Panc1 (cell line): ENCODE measurements around the gene PPP1R15A. TPM values are rescaled to one million over a fixed set of nuclear protein-coding genes. Genes with fewer than 3 reads are reported as not detected.
"Not testable (repeated sequence)": the region's sequence is repeated elsewhere in the genome, so short reads cannot be mapped to it uniquely, and the experiment has no call there.

Experiments
- ATAC-seq: fragments of 200-7000 bp; cut with Tn5 transposase; 2 replicates; pipeline ENCODE4 v1.9.1; 2020; ENCODE audit warnings: mild to moderate bottlenecking, moderate library complexity
- BruUV-seq: library from RNA; stranded (reverse); fragments of 400-500 nt; replicated peaks from 2 replicates; lab custom pipeline; 2021; lab: Mats Ljungman, UMichigan
- CTCF ChIA-PET: fragments of 300-600 bp; sonication (Branson Sonifier 250); formaldehyde crosslinking; loops from one replicate; lab custom pipeline; 2022; ENCODE audit warnings: antibody characterized with exemption; lab: Charles Lee
- POLR2A ChIA-PET: fragments of 300-600 bp; sonication (Branson Sonifier 250); formaldehyde crosslinking; loops from one replicate; lab custom pipeline; 2022; ENCODE audit warnings: antibody characterized with exemption; lab: Charles Lee
- DNase-seq: peaks from one replicate; pipeline ENCODE4 v3.0.0-alpha.2; 2010; ENCODE audit warnings: low read depth, low spot score
- H3K27ac ChIP-seq: 2 replicates; pipeline ENCODE4 v1.5.1; 2011; ENCODE audit warnings: mild to moderate bottlenecking, low read length, inconsistent platforms
- H3K27me3 ChIP-seq: fragments of 200-500 bp; sonication (Bioruptor generic); 2 replicates; pipeline ENCODE4 v1.6.0; 2014; ENCODE audit warnings: low read length, inconsistent platforms; ENCODE audit not compliant: control insufficient read depth, insufficient read depth
- H3K36me3 ChIP-seq: fragments of 200-500 bp; sonication (Bioruptor generic); 2 replicates; pipeline ENCODE4 v1.5.1; 2014; ENCODE audit warnings: inconsistent platforms, mild to moderate bottlenecking, low read length, moderate library complexity; ENCODE audit not compliant: control insufficient read depth, insufficient read depth
- H3K4me1 ChIP-seq: 2 replicates; pipeline ENCODE4 v1.5.1; 2011; ENCODE audit warnings: inconsistent platforms, mild to moderate bottlenecking, low read length, moderate library complexity; ENCODE audit not compliant: control insufficient read depth, insufficient read depth
- H3K4me3 ChIP-seq, 2 experiments: 2 replicates each; pipeline ENCODE4 v1.5.1; 2011 to 2012; ENCODE audit warnings: low read depth in 2 of 2, low read length in 2 of 2, mild to moderate bottlenecking in 2 of 2, inconsistent platforms in 1 of 2, moderate library complexity in 1 of 2
- H3K9me3 ChIP-seq: fragments of 200-500 bp; sonication (Bioruptor generic); 2 replicates; pipeline ENCODE4 v1.5.1; 2014; ENCODE audit warnings: low read depth, mild to moderate bottlenecking, inconsistent platforms, low read length, moderate library complexity; ENCODE audit not compliant: control insufficient read depth, insufficient read depth
- CTCF ChIP-seq: fragments of 450-650 bp; IDR thresholded peaks from 2 replicates; pipeline ENCODE4 v1.5.1; 2017; ENCODE audit warnings: mild to moderate bottlenecking
- POLR2AphosphoS5 ChIP-seq: IDR thresholded peaks from 2 replicates; pipeline ENCODE4 v1.6.1; 2012; ENCODE audit warnings: mild to moderate bottlenecking, low read depth, low read length, moderate library complexity
- REST ChIP-seq, 2 experiments: IDR thresholded peaks; 2 replicates each; pipeline ENCODE4 v1.6.1; 2011 to 2012; ENCODE audit warnings: low read depth in 2 of 2, control low read depth in 1 of 2, low read length in 1 of 2, mild to moderate bottlenecking in 1 of 2, moderate library complexity in 1 of 2; ENCODE audit not compliant: insufficient read depth in 1 of 2
- SIN3A ChIP-seq: IDR thresholded peaks from 2 replicates; pipeline ENCODE4 v1.6.1; 2012; ENCODE audit warnings: low read depth, mild to moderate bottlenecking, low read length, moderate library complexity, borderline replicate concordance; ENCODE audit not compliant: insufficient read depth
- TCF7L2 ChIP-seq: IDR thresholded peaks from 2 replicates; pipeline ENCODE4 v1.6.1; 2011; ENCODE audit warnings: mild to moderate bottlenecking, low read depth, low read length, inconsistent platforms
- in situ Hi-C: cut with HindIII; loops from 2 replicates; pipeline ENCODE4 v1.10.0; 2016; ENCODE audit warnings: low sequenced_read_pairs, low pct_unique_long_range_greater_than_20kb
- intact Hi-C: fragments of 100-400 bp; cut with micrococcal nuclease; formaldehyde crosslinking; loops from one replicate; pipeline ENCODE4 v1.10.0; 2022; ENCODE audit not compliant: unreplicated experiment
- total RNA-seq: library from RNA; stranded (reverse); gene quantifications from one replicate; pipeline ENCODE4 v1.2.1, GENCODE V29; 2021; ENCODE audit not compliant: unreplicated experiment

PPP1R15A gene
- total RNA-seq, 1 experiment from 2014 or later: 27.1 TPM

- ChIA-PET CTCF (no interaction called here), POLR2A (interaction anchor here (0.5 kb wide), 1 partner anchor 17 kb away, joined by 8 read pairs; no protein-coding TSS in a partner anchor)
- 0 out of 2 replicates have a peak, but pooled peaks cover 3% of the 10 kb centered on the region for H3K4me1 ChIP-seq
- no peak for DNase-seq
- in situ Hi-C loops (no loop called here), intact Hi-C loops (no loop called here)
- no peaks in the 10 kb centered on the region for H3K9me3 ChIP-seq
- ATAC-seq: peak; percentile 36
- H3K27ac ChIP-seq: peak overlapping the region; percentile 86
- peak overlapping the region; percentile 86 to 93 for H3K4me3 ChIP-seq
- no peaks in the 10 kb centered on the region for H3K36me3 ChIP-seq
- BruUV-seq: TSS peak; percentile 94
- TF ChIP-seq TCF7L2 (no peak), CTCF (no peak), POLR2AphosphoS5 (no peak), SIN3A (no peak)
- no peaks in the 10 kb centered on the region for H3K27me3 ChIP-seq
Observed at GRCh38 chr19:48900477-48901406, 28.5 kb downstream of the PPP1R15A start.

DNA sequence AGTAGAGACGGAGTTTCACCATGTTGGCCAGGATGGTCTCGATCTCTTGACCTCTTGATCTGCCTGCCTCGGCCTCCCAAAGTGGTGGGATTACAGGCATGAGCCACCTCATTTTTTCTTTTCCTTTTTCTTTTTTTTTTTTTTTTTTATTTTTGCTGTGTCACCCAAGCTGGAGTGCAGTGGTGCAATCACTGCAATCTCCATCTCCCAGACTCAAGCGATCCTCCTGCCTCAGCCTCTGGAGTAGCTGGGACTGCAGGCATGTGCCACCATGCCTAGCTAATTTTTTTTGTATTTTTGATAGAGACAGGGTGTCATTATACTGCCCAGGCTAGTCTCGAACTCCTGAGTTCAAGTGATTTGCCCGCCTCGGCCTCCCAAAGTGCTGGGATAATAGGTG, 30.1 kb downstream of the PPP1R15A start:
- H3K4me1 ChIP-seq, H3K9me3 ChIP-seq, H3K27ac ChIP-seq, intact Hi-C loops, in situ Hi-C loops, H3K36me3 ChIP-seq, H3K4me3 ChIP-seq, ATAC-seq, DNase-seq, H3K27me3 ChIP-seq, CTCF ChIA-PET, BruUV-seq: not testable (repeated sequence)
- POLR2A ChIA-PET: interaction anchor here (0.7 kb wide), 1 partner anchor 30 kb away, joined by 8 read pairs; no protein-coding TSS in a partner anchor

GRCh38 chr19:48903788-48904187, 31.6 kb downstream of the PPP1R15A start:
- H3K4me3 ChIP-seq, DNase-seq, POLR2A ChIA-PET, H3K9me3 ChIP-seq, H3K4me1 ChIP-seq, H3K36me3 ChIP-seq, in situ Hi-C loops, H3K27me3 ChIP-seq, CTCF ChIA-PET, BruUV-seq, H3K27ac ChIP-seq, intact Hi-C loops, ATAC-seq: not testable (repeated sequence)

- H3K9me3 ChIP-seq: no peaks in the 10 kb centered on the region
- no peaks in the 10 kb centered on the region for H3K36me3 ChIP-seq
Observed at GRCh38 chr19:48905664-48906063, 33.4 kb downstream of the PPP1R15A start.

More at GRCh38 chr19:48905664-48906063, 33.4 kb downstream of the PPP1R15A start:
- intact Hi-C loops (no loop called here), in situ Hi-C loops (no loop called here)
- H3K4me1 ChIP-seq: 0 out of 2 replicates have a peak, but pooled peaks cover 3% of the 10 kb centered on the region
- TF ChIP-seq SIN3A: no peak
- no peak for TF ChIP-seq POLR2AphosphoS5
- no peak for TF ChIP-seq REST (IDR thresholded peaks at IDR 0.05; ENCODE audit: insufficient read depth in 1 of 2, low read depth in 2 of 2, low read length in 1 of 2)
- no peak for TF ChIP-seq TCF7L2
- no peak for TF ChIP-seq CTCF
- H3K27me3 ChIP-seq: no peaks in the 10 kb centered on the region
- no TSS peak for BruUV-seq
- DNase-seq: no peak
- H3K27ac ChIP-seq: no peak overlapping the region
- CTCF ChIA-PET: interaction anchor here (0.6 kb wide), 1 partner anchor 10 kb away, joined by 6 read pairs; no protein-coding TSS in a partner anchor
- no peak overlapping the region for H3K4me3 ChIP-seq
- ATAC-seq: no peak
- POLR2A ChIA-PET: no interaction called here
